Measurements from ENCODE around the gene OR4C45.

- no peak for TF ChIP-seq CTCF (IDR thresholded peaks at IDR 0.05; ENCODE audit: borderline replicate concordance, extremely low read depth, low read length, poor library complexity, severe bottlenecking)
- TF ChIP-seq EZH2 (IDR thresholded peaks at IDR 0.05; ENCODE audit: borderline replicate concordance, low read depth, low read length, severe bottlenecking): no peak
Measured at GRCh38 chr11:50078001-50078400, 45.3 kb downstream of the OR4C45 start.
